HG03025 (cell line): ENCODE results near the gene INPP5B.
"Not testable (repeated sequence)": the region's sequence is repeated elsewhere in the genome, so short reads cannot be mapped to it uniquely, and the experiment has no call there.

ENCODE experiments used
- ATAC-seq: cut with Tn5 transposase; IDR thresholded peaks from one replicate; pipeline ENCODE4 v1.9.1; 2021; ENCODE audit warnings: mild to moderate bottlenecking, moderate library complexity; ENCODE audit not compliant: unreplicated experiment, low FRiP score

INPP5B gene

DNA sequence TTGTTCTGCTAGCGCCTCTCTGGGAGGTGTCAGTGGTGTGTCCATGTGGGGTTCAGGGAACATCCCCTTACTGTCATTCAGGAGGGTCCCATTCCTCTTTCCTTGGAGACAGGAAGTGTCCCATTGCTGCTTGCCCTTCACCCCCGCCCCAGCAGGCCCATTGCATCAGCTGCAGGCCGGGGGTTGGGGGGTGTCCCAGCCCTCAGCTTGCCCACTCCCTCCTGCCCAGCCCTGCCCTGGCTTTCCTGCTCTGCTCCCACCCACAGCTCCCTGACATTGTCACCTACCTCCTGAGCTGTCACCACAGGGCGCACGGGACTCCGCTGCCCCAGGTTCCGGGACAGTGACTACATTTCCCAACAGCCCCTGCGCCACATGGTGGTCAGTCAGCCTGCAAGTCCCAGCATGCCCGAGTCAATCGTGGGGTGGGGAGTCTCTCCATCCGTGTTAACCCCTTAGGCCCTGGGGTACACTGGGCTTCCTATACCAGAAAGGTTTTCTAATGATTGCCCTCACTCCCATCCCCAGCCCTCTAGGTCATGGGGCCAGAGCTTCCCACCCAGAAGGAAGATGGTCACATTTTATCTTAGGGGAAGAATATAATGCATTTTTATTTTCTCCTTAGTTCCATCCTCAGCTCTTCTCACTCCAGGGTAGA, at the start of gene INPP5B:
Gene INPP5B (minus strand): TSS at position 351 of the 658 bp plus-strand sequence. CDS start 745 bp downstream, outside the sequence.
- no peak for ATAC-seq

GRCh38 chr1:37995751-37996345, 49.0 kb upstream of the INPP5B start:
- ATAC-seq = no peak

GRCh38 chr1:37994886-37995566, 48.2 kb upstream of the INPP5B start:
- no peak for ATAC-seq

DNA sequence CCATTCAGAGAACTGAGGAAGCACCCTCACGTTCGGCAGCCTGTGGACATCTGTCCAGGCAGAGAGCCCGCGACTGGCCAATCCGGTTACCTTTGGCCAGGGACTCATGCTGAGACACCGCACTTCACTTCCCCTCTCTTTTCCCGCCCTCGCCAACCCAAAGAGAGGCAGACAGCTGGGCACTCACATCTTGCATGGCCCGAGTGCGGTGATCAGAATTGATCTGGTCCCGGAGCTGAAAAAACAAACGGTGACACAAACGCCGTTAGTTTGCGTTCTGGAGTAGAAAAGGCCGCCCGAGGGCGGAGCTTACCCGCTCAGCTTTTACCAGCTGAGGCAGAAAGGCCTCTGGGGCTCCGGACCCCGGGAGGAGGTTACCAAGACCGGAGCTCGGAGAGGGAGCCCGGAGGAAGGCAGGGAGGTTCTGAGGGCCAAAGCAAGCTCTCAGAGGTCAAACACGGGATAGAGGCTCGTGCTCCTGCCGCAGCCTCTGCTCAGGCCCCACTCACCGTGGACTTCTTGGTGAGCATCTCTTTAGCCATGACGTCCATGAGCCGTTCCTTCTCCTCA, 42.6 kb upstream of the INPP5B start:
- ATAC-seq = peak; percentile 26

GRCh38 chr1:37987679-37988078, 40.8 kb upstream of the INPP5B start:
- ATAC-seq = no peak

- no peak for ATAC-seq
These were observed 36.7 kb upstream of the INPP5B start for GRCh38 chr1:37983546-37983945.

- no peak for ATAC-seq
These were observed 31.7 kb upstream of the INPP5B start for GRCh38 chr1:37978541-37978940.

GRCh38 chr1:37975083-37975482, 28.2 kb upstream of the INPP5B start:
- ATAC-seq = not testable (repeated sequence)

- ATAC-seq = no peak
These were observed 27.7 kb upstream of the INPP5B start for GRCh38 chr1:37974567-37974966.

- ATAC-seq = not testable (repeated sequence)
These were observed 26.8 kb upstream of the INPP5B start for GRCh38 chr1:37973684-37974083.

DNA sequence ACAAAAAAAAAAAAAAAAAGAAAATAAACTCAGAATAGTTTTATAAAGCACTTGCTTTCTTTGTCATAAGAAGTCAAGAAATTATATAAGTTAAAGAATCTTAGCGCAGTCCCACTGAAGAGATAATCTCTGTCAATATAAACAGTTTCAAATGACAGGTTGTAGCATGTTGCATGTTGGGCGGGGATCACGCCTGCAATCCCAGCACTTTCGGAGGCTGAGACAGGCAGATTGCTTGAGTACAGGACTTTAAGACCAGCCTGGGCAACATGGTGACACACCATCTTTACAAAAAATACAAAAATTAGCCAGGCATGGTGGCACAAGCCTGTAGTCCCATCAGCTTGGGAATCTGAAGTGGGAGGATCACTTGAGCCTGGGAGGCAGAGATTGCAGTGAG, 18.4 kb upstream of the INPP5B start:
- ATAC-seq = no peak

GRCh38 chr1:37964106-37964505, 17.3 kb upstream of the INPP5B start:
- not testable (repeated sequence) for ATAC-seq

DNA sequence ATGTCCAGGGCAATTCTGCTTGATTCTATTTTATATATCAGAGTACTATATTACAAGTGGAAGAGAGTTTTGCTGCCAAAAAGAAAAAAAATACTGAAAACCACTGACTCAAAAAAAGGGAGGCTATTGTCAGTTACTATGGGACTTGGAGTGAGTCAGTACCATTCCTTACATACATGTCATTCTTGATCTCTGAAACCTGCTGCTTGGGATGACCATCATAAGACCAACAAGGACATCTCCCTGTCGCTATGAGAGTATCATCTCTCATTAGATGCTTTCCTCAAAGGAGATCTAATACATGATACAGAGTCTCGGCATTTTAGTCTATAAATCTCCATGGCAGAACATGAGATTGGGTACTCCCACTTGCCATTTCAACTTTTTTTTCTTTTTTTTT, 11.8 kb upstream of the INPP5B start:
- no peak for ATAC-seq

- no peak for ATAC-seq
These were observed 8.8 kb upstream of the INPP5B start for GRCh38 chr1:37955685-37956084.

GRCh38 chr1:37954316-37954971, 7.6 kb upstream of the INPP5B start:
- no peak for ATAC-seq

DNA sequence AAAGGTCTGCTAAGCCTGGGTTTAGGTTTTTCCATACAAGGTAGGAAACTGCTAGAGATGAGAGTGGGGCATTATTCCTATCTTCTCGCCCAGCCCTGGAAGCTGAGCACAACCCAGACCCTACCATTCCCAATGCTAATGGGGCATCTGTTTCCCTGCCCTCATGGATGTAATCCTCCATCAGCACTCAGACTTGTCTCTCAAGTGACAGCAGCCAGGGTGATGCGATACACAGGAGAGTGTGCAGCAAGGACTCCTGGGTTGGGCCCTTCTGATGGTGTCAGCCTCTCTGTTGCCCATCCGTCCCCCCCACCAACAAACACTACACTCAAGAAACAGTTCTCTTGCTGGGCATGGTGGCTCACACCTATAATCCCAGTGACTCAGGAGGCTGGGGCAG, 5.9 kb upstream of the INPP5B start:
- no peak for ATAC-seq

DNA sequence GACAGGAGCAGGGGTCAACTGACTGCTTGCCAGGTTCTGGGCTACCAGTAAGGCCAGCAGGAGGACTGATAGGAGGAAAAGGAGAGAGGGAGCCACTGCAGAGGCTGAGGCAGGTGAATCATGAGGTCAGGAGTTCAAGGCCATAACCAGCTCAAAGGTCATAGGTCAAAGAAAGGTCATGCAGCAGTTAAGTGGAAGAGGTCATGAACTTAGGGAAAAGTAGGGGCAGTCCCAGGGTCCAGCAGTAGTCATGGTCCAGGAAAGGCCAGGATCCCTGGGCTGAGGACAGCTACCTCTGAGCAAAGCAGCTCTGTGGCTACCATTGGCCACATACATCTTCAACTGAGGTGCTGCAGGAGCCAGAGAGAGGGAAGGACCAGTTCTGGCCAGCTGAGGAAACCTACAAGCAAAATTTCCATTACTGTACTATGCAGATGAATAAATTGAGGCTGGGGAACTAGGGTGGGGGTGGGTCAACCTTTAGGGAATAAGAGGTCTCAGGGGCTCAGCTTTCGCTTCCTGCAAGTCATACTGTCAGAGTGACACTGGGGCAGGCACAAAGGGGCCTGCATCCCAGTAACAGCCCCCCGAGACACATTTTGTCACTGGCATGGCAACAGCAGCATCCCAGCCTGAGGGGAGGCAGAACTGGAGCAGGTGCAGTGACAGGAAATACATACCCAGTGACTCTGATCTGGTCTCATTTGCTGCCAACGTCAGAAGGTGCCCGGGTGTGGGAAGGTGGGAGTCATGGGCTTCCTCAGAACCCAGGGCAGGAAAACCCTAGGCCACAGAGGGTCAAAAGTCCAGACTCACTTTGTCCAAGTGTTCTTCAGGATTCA, 5.2 kb upstream of the INPP5B start:
- no peak for ATAC-seq

- no peak for ATAC-seq
These were observed 4.4 kb upstream of the INPP5B start for GRCh38 chr1:37951041-37951782.

DNA sequence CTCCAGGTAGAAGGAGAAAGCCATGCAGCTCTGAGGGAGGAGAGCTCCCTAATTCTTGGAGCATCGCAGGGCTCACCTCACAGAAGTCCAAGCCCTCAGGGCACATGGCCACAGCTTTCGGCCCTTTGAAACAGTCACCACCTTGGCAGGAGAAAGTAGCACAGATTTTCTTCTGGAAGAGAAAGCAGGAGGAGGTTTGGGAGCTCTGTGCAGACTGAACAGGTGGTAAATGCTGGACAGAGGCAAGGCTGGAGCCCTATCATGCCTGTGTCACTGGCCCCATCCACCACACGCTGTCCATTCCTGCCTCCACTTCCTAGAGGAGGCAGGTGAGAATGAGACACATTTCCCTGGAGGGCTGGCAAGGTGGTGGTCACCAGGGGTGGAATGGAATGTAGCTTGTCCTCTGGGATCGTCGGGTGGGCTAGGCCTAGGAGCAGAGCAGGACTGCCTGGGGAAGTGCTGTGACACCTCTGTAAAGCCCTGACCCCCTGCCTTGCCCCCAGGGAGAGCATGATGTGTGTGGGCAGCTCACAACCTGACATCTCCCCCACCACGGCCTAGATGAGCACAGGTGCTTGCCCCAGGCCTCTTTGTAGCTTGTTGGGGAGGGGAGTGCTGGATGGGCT, 2.8 kb upstream of the INPP5B start:
- no peak for ATAC-seq
